IPS-18c (cell line): ENCODE data around the gene RTF1.
A peak's percentile ranks its signal among the peaks of the same experiment; 100 is the strongest.
"Not testable (repeated sequence)": the region's sequence is repeated elsewhere in the genome, so short reads cannot be mapped to it uniquely, and the experiment has no call there.

ENCODE experiments used
- H3K4me3 ChIP-seq: 2 replicates; pipeline ENCODE4 v1.7.0; 2013; ENCODE audit warnings: low read depth, mild to moderate bottlenecking, low read length, moderate library complexity; ENCODE audit not compliant: insufficient read depth
- H3K9me3 ChIP-seq: one replicate; pipeline ENCODE4 v1.6.1; 2013; ENCODE audit warnings: mild to moderate bottlenecking, low read length, moderate library complexity; ENCODE audit not compliant: control insufficient read depth, insufficient read depth

The RTF1 gene

DNA sequence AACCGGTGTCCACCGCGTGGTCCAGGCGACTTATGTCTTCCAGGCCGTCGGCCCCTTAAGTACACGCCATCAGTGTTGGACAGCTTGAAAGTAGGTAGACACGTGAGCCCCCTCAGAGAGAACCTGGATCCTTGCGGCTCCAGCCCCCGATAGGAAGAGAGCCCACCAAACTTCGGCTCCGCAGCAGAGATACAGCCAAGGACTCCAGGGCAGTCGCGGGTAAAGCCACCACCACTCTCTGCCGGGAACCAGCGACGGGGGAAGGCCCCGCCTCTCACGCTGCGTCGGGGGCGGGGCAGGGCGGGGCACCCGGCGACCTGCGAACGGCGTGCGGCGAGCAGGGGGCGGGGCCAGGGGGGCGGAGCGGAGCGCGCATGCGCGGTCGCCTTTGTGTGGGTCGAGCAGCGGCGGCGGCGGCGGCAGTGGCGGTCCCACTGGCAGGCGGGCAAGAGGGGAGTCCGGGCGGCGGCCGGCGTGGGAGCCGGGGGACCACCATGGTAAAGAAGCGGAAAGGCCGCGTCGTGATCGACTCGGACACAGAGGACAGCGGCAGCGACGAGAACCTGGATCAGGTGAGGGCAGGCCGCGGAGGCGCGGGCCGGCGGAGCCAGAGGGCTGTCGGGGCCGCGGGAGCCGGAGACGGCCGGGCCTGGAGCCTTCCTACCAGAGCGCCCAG is at the start of gene RTF1:
RTF1 (plus strand) TSS at position 354 of the 676 bp plus-strand sequence; CDS start at position 375, 21 bp downstream.
- no peaks in the 10 kb centered on the region for H3K9me3 ChIP-seq
- H3K4me3 ChIP-seq = peak within 1 kb of the TSS; percentile 97

DNA sequence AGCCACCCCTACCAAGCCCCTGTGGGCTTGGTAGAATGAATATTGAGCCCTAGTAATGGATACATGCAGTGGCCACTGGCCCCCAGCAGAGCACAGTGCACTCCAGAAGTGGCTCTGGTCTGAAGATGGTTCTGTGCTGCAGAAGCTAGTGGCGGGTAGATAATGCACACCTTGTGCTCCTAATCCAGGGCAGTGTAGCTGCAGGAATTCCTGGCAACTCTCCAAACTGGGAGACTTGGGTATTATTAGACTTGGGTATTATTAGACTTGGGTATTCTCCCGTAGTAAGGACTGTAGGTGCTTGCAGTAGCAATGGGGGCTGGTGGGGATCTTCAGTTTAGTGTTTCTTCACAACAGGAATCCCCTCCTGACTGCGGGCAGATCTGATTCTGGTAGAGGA is 49.5 kb upstream of the RTF1 start:
- Histone ChIP-seq H3K4me3 (no peak overlapping the region), H3K9me3 (no peaks in the 10 kb centered on the region)

DNA sequence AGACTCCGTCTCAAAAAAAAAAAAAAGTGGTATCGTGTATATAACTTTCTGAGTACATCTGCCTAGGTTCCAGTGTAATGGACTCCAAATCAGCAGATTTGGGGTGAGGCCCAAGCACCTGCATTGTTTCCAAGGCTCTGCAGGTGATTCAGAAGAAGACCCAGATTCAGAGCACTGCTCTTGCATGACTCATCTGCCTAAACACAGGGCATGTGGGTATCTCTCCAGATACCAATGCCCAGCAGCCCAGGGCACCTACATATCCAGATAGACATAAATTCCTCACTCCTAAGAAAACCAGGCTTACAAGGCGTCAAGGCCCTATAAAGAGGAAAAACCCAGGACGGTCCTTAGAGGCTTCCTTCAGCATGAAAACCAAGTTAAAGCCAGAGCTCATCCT is 38.9 kb upstream of the RTF1 start:
- Histone ChIP-seq H3K9me3 (peaks cover 3% of the 10 kb centered on the region), H3K4me3 (no peak overlapping the region)

DNA sequence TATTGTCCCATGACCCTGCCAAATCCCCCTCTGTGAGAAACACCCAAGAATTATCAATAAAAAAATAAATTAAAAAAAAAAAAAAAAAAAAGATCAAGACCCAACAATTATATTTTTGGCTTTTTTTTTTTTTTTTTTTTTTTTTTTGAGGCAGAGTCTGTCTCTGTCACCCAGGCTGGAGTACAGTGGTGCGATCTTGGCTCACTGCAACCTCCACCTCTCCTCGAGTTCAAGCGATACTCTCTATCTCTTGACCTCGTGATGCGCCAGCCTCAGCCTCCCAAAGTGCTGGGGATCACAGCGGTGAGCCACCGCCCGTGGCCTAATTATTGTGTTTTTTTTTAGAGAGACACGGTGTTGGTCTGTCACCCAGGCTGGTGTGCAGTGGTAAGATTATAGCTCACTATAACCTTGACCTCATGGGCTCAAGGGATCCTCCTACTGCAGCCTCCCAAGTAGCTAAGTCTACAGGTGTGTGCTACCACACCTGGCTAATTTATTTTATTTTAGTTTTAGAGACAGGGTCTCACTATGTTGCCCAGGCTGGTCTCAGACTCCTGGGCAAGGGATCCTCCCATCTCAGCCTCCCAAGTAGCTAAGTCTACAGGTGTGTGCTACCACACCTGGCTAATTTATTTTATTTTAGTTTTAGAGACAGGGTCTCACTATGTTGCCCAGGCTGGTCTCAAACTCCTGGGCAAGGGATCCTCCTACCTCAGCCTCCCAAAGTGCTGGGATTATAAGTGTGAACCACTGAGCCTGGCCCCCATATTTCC is 32.7 kb upstream of the RTF1 start:
- H3K9me3 ChIP-seq, H3K4me3 ChIP-seq: not testable (repeated sequence)

DNA sequence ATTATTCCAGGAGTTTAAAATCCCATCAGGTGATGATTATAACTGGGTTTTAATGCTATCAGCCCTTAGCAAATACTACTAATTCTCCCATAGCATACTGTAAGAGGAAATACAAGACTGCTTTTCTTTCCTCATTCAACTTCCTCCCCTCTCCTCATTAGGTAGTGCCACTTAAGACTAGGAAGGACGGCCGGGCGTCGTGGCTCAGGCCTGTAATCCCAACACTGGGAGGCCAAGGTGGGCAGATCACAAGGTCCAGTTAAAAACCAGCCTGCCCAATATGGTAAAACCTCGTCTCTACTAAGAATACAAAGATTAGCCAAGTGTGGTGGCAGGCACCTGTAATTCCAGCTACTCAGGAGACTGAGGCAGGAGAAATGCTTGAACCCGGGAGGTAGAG is 29.2 kb upstream of the RTF1 start:
- Histone ChIP-seq H3K9me3 (no peaks in the 10 kb centered on the region), H3K4me3 (no peak overlapping the region)

DNA sequence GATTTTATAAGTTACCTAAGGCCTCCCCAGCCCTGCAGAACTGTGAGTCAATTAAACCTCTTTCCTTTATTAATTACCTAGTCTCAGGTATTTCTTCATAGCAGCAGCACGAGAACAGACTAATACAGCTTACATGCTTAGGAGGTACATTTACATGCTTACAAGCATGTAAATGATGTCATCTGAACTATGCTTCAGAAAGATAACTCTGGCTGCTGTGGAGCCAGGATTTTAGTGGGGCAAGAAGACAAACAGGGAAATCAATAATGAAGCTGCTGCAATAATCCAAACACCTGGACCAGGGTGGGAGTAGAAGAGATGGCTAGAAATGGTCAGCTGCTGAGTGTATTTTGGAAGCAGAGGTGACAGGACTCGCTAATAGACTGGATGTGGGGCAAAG is 24.2 kb upstream of the RTF1 start:
- H3K4me3 ChIP-seq = no peak overlapping the region
- H3K9me3 ChIP-seq = no peaks in the 10 kb centered on the region

DNA sequence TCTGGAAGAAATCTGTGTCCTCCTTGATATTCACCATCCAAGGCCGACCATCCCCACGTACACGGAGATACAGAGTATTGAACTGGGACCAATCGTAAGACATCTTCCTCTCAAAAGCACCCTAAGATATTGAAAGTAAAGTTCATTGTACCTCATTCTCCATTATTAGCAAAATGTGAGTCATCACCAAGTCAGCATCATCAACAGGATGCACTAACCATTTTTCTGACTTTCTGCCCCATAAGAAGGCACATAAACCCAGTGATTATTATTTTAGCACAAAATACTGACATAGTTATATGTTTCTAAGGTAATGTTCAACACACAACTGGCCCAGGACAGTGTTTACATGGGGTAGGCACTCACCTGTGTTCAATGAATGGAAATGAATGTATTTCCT is 22.0 kb upstream of the RTF1 start:
- H3K4me3 ChIP-seq = no peak overlapping the region
- no peaks in the 10 kb centered on the region for H3K9me3 ChIP-seq

DNA sequence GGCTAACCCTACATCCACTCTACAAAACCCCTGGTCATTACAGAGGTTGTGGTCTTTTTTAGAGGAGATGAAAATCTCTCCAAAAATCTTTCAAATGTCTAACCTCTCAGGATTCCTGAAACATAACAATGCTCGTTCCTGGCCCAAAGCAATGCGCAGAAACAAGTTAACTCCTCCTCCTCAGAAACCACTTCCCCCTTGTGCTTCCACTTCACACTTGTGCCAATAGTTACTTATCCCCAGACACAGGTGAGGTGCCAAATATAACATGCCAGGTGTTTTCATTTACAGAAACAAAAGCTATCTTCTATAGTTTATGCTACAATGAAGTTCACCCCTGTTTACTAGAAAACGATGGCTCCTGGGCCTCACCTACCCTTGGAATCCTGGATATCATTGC is 20.8 kb upstream of the RTF1 start:
- H3K9me3 ChIP-seq = no peaks in the 10 kb centered on the region
- H3K4me3 ChIP-seq = no peak overlapping the region

DNA sequence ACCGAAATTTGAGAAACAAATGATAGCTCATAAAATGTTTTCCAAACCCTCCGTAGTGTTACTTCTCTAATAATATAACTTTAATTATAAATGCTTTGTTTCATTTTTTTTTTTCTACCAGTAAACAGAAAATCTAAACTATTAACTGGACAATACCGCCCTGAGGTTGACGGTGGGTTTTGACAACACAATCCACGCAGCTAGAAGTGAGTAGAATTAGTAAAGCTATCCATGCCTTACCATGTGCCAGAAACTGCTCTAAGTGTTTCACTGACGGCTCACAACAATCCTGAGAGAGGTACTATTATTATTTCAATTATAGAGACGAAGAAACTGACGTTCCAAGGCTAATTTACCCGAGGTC is 15.0 kb upstream of the RTF1 start:
- Histone ChIP-seq H3K9me3 (no peaks in the 10 kb centered on the region), H3K4me3 (peak overlapping the region; percentile 88)

DNA sequence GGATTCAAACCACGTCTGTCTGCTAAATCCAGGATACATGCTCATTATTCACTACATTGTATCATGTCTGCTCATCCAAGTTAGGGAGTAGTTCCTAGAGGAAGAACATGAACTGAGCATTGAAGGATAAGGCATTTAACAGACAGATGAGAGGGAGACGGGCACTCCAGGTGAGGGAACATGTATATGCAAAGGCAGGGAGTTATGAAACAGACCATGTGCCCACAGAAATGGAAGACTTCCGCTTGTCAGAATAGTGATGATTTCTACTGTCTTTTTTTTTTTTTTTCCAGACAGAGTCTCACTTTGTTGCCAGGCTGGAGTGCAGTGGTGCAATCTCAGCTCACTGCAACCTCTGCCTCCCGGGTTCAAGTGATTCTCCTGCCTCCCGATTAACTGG is 9.6 kb upstream of the RTF1 start:
- Histone ChIP-seq H3K4me3 (no peak overlapping the region), H3K9me3 (no peaks in the 10 kb centered on the region)

DNA sequence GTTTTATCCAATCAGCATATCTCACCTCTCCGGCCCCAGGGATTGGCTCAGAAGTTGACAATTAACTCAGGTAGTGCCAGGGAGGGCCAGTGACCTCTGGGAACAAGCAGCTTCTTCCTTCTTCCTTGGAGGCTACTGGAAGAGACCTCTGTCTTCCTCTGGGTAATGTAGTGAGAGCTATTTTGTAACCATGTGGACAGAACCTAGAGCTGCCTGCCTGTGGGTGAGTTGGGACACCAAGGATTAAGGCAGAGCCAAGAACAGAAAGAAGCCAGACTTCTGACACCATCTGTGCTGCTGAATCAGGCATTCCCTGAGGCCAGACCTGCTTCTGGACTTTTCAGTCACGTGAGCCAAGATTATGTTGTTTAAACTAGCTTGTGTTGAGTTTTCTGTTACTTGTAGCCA is 8.7 kb upstream of the RTF1 start:
- H3K4me3 ChIP-seq = no peak overlapping the region
- H3K9me3 ChIP-seq = no peaks in the 10 kb centered on the region

DNA sequence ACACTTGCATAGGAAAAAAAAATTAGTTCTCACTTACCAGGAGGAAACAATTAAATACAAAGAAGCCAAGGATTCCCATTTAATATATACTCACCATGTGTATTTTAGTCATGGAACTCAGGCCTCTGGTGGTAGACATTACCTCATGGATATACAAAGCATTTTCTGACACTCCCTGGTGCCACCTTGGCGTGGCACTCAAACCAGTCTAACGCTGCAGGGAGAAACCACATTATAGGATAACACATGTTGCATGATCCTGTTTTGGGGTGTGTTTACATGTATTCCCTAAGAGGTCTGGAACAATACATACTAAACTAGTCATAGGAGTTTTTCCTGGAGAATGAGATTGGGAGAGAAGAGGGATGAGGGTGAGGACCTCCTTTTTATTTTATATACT is 5.9 kb upstream of the RTF1 start:
- Histone ChIP-seq H3K9me3 (no peaks in the 10 kb centered on the region), H3K4me3 (no peak overlapping the region)

DNA sequence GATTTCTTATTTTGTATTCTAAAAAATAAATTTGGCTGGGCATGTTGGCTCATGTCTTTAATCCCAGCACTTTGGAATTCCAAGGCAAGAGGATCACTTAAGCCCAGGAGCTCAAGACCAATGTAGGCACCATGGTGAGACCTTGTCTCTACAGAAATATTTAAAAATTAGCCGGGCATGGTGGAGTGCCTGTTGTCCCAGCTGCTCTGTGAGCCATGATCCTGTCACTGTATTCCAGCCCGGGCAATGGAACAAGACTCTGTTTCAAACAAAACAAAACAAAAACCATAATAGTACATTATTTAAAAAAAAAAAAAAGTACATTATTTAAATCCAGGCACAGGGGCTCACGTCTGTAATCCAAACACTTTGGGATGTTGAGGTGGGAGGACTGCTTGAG is 5.5 kb upstream of the RTF1 start:
- no peak overlapping the region for H3K4me3 ChIP-seq
- no peaks in the 10 kb centered on the region for H3K9me3 ChIP-seq

DNA sequence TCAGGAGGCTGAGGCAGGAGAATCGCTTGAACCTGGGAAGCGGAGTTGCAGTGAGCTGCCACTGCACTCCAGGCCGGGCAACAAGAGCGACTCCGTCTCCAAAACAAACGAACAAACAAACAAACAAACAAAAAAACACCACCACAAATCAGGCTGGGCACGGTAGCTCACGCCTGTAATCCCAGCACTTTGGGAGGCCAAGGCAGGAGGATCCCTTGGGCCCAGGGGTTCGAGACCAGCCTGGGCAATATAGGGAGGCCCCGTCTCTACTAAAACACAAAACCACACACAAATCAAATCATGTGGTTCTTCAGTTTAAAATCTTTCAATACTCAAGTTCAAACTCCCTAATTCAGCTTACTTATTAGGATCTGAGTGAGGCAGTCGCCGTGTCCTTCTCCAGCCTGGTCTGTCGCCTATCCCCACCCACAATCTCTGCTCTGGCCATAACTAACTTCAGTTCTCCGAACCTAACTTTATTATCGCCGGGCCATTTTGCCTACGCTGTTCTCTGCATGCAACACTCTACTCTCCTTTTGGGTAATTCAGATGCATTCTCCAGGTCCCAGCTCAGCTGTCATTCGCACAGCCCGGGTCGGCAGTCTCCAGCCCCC is 660 bp upstream of the RTF1 start:
- no peaks in the 10 kb centered on the region for H3K9me3 ChIP-seq
- peak overlapping the region; percentile 97 for H3K4me3 ChIP-seq

DNA sequence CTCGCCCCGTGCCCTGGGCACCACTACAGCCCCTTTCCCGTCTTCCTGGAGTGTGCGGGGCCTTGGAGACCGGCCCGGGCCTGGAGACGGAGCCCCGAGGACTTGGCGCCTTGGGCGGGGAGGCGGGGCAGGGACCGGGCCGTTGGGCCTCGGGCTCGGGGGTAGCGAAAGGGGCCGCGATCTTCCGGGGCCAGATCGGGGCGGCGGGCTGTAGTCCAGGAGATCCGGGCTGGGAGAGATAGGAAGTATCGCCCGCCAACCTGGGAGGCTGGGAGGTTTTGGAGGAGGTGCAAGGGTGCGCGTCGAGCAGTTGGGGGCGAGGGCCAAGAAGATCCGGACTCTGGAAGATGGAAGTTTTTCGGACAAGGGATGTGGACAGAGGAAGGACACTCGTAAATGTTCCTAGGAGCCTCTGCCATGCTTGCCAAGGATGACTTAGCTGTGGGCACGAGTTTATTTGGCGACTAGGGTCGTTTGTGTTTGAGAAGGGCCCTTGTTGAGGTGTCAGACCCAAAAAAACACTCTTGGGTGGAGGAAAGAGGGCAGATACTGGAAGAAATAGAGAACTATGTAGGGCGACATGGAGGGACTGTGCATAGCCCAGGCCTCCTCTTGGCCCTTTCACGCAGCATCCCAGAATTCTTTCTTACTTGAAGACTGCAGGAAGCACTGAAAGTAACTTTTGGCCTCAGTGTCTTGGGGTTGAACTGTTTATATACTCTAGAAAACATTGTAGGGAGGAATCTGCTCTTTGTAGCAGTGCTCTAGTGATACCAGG is 712 bp downstream of the RTF1 start:
- Histone ChIP-seq H3K9me3 (no peaks in the 10 kb centered on the region), H3K4me3 (peak overlapping the region; percentile 97)

DNA sequence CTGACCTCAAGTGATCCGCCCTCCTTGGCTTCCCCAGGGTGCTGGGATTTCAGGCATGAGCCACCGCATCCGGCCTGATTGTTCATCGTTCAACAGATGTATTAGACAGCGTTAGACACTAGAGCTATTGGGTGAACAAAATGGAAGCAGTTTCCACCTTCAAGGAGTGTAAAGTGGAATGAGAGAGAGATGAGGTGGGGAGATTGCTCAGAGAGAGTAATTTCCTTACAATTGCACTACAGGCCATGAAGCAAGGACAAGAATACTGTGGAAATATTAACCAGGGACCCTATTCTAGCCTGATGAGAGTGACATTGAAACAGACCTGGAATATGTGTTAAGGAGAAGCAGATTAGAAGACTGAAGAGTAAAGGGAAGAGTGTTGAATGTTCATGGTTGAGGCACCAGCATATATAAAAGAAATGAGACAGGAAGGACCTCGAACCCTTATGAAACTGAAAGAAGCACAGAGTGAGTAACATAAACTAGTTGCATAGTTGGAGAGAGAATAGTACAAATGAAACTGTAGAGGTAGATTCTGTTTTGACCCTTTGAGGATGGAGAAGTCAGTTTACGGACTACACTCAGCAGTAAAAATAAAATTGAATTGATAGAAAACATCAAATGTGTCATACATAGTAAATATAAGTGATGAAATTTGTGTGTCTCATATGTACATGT is 7.2 kb downstream of the RTF1 start:
- H3K9me3 ChIP-seq = no peaks in the 10 kb centered on the region

DNA sequence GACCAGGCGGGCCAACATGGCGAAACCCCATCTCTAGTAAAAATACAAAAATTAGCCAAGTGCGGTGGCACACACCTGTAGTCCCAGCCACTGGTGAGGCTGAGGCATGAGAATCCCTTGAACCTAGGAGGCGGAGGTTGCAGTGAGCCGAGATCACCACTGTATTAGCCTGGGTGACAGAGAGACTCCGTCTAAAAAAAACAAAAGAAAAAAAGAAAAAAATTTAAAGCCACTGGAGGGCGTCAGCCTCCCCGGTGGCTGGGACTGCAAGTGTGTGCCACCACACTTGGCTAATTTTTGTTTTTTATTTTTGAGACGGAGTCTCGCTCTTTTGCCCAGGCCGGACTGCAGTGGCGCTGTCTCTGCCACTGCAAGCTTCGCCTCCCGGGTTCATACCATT is 7.9 kb downstream of the RTF1 start:
- Histone ChIP-seq H3K4me3 (no peak overlapping the region), H3K9me3 (no peaks in the 10 kb centered on the region)

More for the DNA sequence above, 7.2 kb downstream of the RTF1 start:
- no peak overlapping the region for H3K4me3 ChIP-seq
